IMR-90 (cell line): ENCODE measurements around the gene CRLF1. TPM values are rescaled to one million over a fixed set of nuclear protein-coding genes. Genes with fewer than 3 reads are reported as not detected.

Experiments
- ATAC-seq: fragments of 200-7000 bp; cut with Tn5 transposase; 2 replicates; pipeline ENCODE4 v1.9.1; 2020; ENCODE audit warnings: low read depth, mild to moderate bottlenecking, moderate library complexity
- BruUV-seq: library from RNA; stranded (reverse); fragments of 400-500 nt; replicated peaks from 2 replicates; lab custom pipeline; 2021; lab: Mats Ljungman, UMichigan
- CTCF ChIA-PET: fragments of 300-600 bp; formaldehyde crosslinking; extraction: SDS; loops from one replicate; lab custom pipeline; 2021; ENCODE audit warnings: antibody characterized with exemption; lab: Yijun Ruan, JAX
- POLR2A ChIA-PET: fragments of 300-600 bp; sonication (Branson Sonifier 250); formaldehyde crosslinking; loops from one replicate; lab custom pipeline; 2022; ENCODE audit warnings: antibody characterized with exemption; ENCODE audit not compliant: unreplicated experiment; lab: Charles Lee
- DNase-seq: peaks from one replicate; pipeline ENCODE4 v3.0.0; 2013
- H2AFZ ChIP-seq: replicated peaks from 2 replicates; pipeline ENCODE3; 2013; ENCODE audit warnings: low read length, mild to moderate bottlenecking; ENCODE audit not compliant: poor library complexity
- H2AK5ac ChIP-seq: 2 replicates; pipeline ENCODE4 v1.6.1; 2013; ENCODE audit warnings: low read depth, low read length, inconsistent platforms
- H2AK9ac ChIP-seq: replicated peaks from 2 replicates; pipeline ENCODE3; 2013; ENCODE audit warnings: mild to moderate bottlenecking, low read depth, low read length, moderate library complexity; ENCODE audit not compliant: poor library complexity
- H2BK120ac ChIP-seq: 2 replicates; pipeline ENCODE4 v1.6.1; 2013; ENCODE audit warnings: low read depth, low read length, inconsistent platforms
- H2BK15ac ChIP-seq: 3 replicates; pipeline ENCODE4 v1.6.1; 2013; ENCODE audit warnings: low read depth, low read length, inconsistent platforms
- H2BK20ac ChIP-seq: 2 replicates; pipeline ENCODE4 v1.6.1; 2013; ENCODE audit warnings: low read depth, mild to moderate bottlenecking, inconsistent platforms, low read length, moderate library complexity
- H2BK5ac ChIP-seq: 2 replicates; pipeline ENCODE4 v1.6.1; 2013; ENCODE audit warnings: mild to moderate bottlenecking, low read depth, low read length, inconsistent platforms; ENCODE audit not compliant: poor library complexity, severe bottlenecking
- H3K14ac ChIP-seq: replicated peaks from 2 replicates; pipeline ENCODE4 v1.6.1; 2013; ENCODE audit warnings: low read depth, low read length, inconsistent platforms
- H3K18ac ChIP-seq: 2 replicates; pipeline ENCODE4 v1.6.1; 2013; ENCODE audit warnings: low read depth, low read length, control low read depth
- H3K23ac ChIP-seq: 2 replicates; pipeline ENCODE4 v1.6.1; 2013; ENCODE audit warnings: low read depth, low read length, inconsistent platforms
- H3K27ac ChIP-seq: 2 replicates; pipeline ENCODE4 v1.5.1; 2013; ENCODE audit warnings: mild to moderate bottlenecking, control low read depth, low read length; ENCODE audit not compliant: insufficient read depth
- H3K27me3 ChIP-seq: 2 replicates; pipeline ENCODE4 v1.6.1; 2013; ENCODE audit warnings: low read length; ENCODE audit not compliant: control insufficient read depth, insufficient read depth
- H3K36me3 ChIP-seq: 2 replicates; pipeline ENCODE4 v1.6.1; 2013; ENCODE audit warnings: low read length, mixed read lengths; ENCODE audit not compliant: control insufficient read depth, insufficient read depth
- H3K4ac ChIP-seq: 2 replicates; pipeline ENCODE4 v1.6.1; 2013; ENCODE audit warnings: low read depth, low read length, inconsistent platforms
- H3K4me1 ChIP-seq: 2 replicates; pipeline ENCODE4 v1.6.1; 2013; ENCODE audit warnings: low read length, mixed read lengths; ENCODE audit not compliant: control insufficient read depth, insufficient read depth
- H3K4me2 ChIP-seq: 2 replicates; pipeline ENCODE4 v1.6.1; 2013; ENCODE audit warnings: low read depth, mild to moderate bottlenecking, control low read depth, low read length, moderate library complexity
- H3K4me3 ChIP-seq: 2 replicates; pipeline ENCODE4 v1.5.1; 2013; ENCODE audit warnings: low read depth, mild to moderate bottlenecking, control low read depth, low read length, moderate library complexity; ENCODE audit not compliant: insufficient read depth
- H3K56ac ChIP-seq: 2 replicates; pipeline ENCODE4 v1.6.1; 2013; ENCODE audit warnings: low read length, inconsistent platforms; ENCODE audit not compliant: insufficient read depth; ENCODE audit errors: extremely low read depth
- H3K79me1 ChIP-seq, 2 experiments: 2 replicates each; pipeline ENCODE4 v1.6.1; 2013; ENCODE audit warnings: low read length in 2 of 2, inconsistent platforms in 1 of 2, low read depth in 1 of 2
- H3K9ac ChIP-seq: 2 replicates; pipeline ENCODE4 v1.6.1; 2013; ENCODE audit warnings: low read depth, low read length, control low read depth
- H3K9me1 ChIP-seq: 2 replicates; pipeline ENCODE4 v1.6.1; 2013; ENCODE audit warnings: low read length, inconsistent platforms; ENCODE audit not compliant: insufficient read depth
- H3K9me3 ChIP-seq: 2 replicates; pipeline ENCODE4 v1.6.1; 2013; ENCODE audit warnings: low read length; ENCODE audit not compliant: control insufficient read depth, insufficient read depth
- H4K20me1 ChIP-seq: 2 replicates; pipeline ENCODE4 v1.6.1; 2013; ENCODE audit warnings: low read length, inconsistent platforms; ENCODE audit not compliant: insufficient read depth
- H4K5ac ChIP-seq: 2 replicates; pipeline ENCODE4 v1.6.1; 2013; ENCODE audit warnings: mild to moderate bottlenecking, low read depth, low read length, control low read depth
- H4K8ac ChIP-seq, 2 experiments: 2 replicates each; pipeline ENCODE4 v1.6.1; 2013; ENCODE audit warnings: low read depth in 2 of 2, low read length in 2 of 2, control low read depth in 1 of 2, inconsistent platforms in 1 of 2
- H4K91ac ChIP-seq: 2 replicates; pipeline ENCODE4 v1.6.1; 2013; ENCODE audit warnings: low read depth, low read length, inconsistent platforms; ENCODE audit not compliant: insufficient read depth
- BHLHE40 ChIP-seq: fragments of 150-350 bp; IDR thresholded peaks from 2 replicates; pipeline ENCODE4 v1.6.1; 2016; ENCODE audit warnings: mild to moderate bottlenecking, low read depth, low read length
- CEBPB ChIP-seq: IDR thresholded peaks from 2 replicates; pipeline ENCODE4 v1.6.1; 2012; ENCODE audit warnings: low read depth, low read length, improper control_type of control experiment
- CHD1 ChIP-seq: IDR thresholded peaks from 2 replicates; pipeline ENCODE4 v1.6.1; 2012; ENCODE audit warnings: low read depth, low read length, improper control_type of control experiment
- FOS ChIP-seq: fragments of 150-350 bp; IDR thresholded peaks from 2 replicates; pipeline ENCODE4 v1.6.1; 2016; ENCODE audit warnings: low read depth, low read length
- MAFK ChIP-seq: IDR thresholded peaks from 2 replicates; pipeline ENCODE4 v1.6.1; 2012; ENCODE audit warnings: low read depth, low read length, improper control_type of control experiment
- MXI1 ChIP-seq: IDR thresholded peaks from 2 replicates; pipeline ENCODE4 v1.6.1; 2012; ENCODE audit warnings: low read depth, mild to moderate bottlenecking, low read length, moderate library complexity, borderline replicate concordance
- NFE2L2 ChIP-seq: fragments of 150-350 bp; IDR thresholded peaks from 2 replicates; pipeline ENCODE4 v1.6.1; 2016; ENCODE audit warnings: low read depth, mild to moderate bottlenecking, low read length
- POLR2A ChIP-seq: IDR thresholded peaks from 2 replicates; pipeline ENCODE4 v1.6.1; 2012; ENCODE audit warnings: mild to moderate bottlenecking, low read depth, low read length
- RAD21 ChIP-seq: IDR thresholded peaks from 2 replicates; pipeline ENCODE4 v1.6.1; 2012; ENCODE audit warnings: low read length, improper control_type of control experiment
- RFX5 ChIP-seq: IDR thresholded peaks from 2 replicates; pipeline ENCODE4 v1.8.0; 2012; ENCODE audit warnings: low read depth, mild to moderate bottlenecking, low read length, moderate library complexity
- SMC3 ChIP-seq: fragments of 150-350 bp; IDR thresholded peaks from 2 replicates; pipeline ENCODE4 v1.6.1; 2016; ENCODE audit warnings: low read depth, mild to moderate bottlenecking, antibody characterized with exemption, low read length, moderate library complexity
- WGBS, 2 experiments: methylation state at CpG; one replicate each; pipeline versions ENCODE4 v1.1.5 to v1.1.7; 2013; ENCODE audit warnings: missing lambda C conversion rate in 2 of 2; ENCODE audit not compliant: insufficient read length in 1 of 2; ENCODE audit errors: extremely low coverage in 2 of 2; 5-methylcytosine and 5-hydroxymethylcytosine counted together
- dilution Hi-C: fragments of 300-500 bp; cut with HindIII; formaldehyde crosslinking; loops from one replicate; pipeline ENCODE4 v1.14.3; 2018; ENCODE audit warnings: low sequenced_read_pairs; ENCODE audit not compliant: unreplicated experiment
- in situ Hi-C: fragments of 300-500 bp; cut with MboI; formaldehyde crosslinking; loops from 3 replicates; pipeline ENCODE4 v1.14.3; 2019; ENCODE audit warnings: low sequenced_read_pairs, inconsistent platforms, mixed read lengths
- intact Hi-C: fragments of 100-400 bp; cut with micrococcal nuclease; formaldehyde crosslinking; loops from 2 replicates; pipeline ENCODE4 v1.10.0; 2022
- polyA plus RNA-seq, 3 experiments: library from polyadenylated mRNA; depleted of rRNA; stranded (reverse); fragments of >200 nt; gene quantifications; 2 replicates each; pipeline ENCODE4 v1.2.3, GENCODE V29; 2012; ENCODE audit warnings: low replicate concordance in 1 of 3
- total RNA-seq: library from RNA; depleted of rRNA; stranded (reverse); fragments of >200 nt; gene quantifications from 2 replicates; pipeline ENCODE4 v1.2.3, GENCODE V29; 2012
- TF ChIP-seq, protein P1 (sequence below): conservative IDR thresholded peaks from 2 replicates; pipeline ENCODE4 v1.5.1; 2012; ENCODE audit warnings: mild to moderate bottlenecking, low read depth, low read length, improper control_type of control experiment
- TF ChIP-seq, protein P2 (sequence below): fragments of 150-350 bp; IDR thresholded peaks from 2 replicates; pipeline ENCODE4 v1.6.1; 2017; ENCODE audit warnings: mild to moderate bottlenecking, antibody characterized with exemption, low read length, low read depth
- TF ChIP-seq, protein P3 (sequence below): fragments of 150-350 bp; IDR thresholded peaks from 2 replicates; pipeline ENCODE4 v1.6.1; 2016; ENCODE audit warnings: low read depth, mild to moderate bottlenecking, low read length, moderate library complexity, borderline replicate concordance

CRLF1 gene
- total and polyA plus RNA-seq, 2 of the 4 experiments (the other 2 are of a cell fraction): 0.18 to 3.1 TPM

DNA sequence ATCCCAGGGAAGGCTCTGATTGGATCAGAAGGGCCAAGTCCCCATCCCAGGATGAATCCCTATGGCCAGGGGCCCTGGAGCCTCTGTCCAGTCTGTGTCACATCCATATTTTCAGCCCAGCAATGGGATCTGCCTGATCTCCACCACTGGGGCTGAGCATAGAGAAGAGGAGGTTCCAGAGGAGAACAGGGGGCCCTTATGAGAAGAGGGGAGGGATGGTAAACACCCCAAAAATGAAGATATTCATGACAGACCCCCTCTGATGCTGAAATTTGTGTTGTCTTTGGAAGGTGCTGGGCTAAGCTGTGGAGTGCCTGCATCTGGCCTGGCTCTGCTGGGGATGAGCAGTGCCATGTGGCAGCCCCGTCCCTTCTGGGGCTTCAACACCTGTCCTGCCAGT, 44.7 kb upstream of the CRLF1 start:
- Histone ChIP-seq H3K9me3 (no peaks in the 10 kb centered on the region), H3K9me1 (peaks cover 30% of the 10 kb centered on the region), H2BK15ac (peak overlapping the region; percentile 34; the same call in 2 of the 3 replicates), H3K18ac (peak overlapping the region; percentile 45), H4K8ac (peak overlapping the region; percentile 59 to 83), H3K27ac (peak overlapping the region; percentile 71), H3K14ac (peak overlapping the region; percentile 67), H3K56ac (peak overlapping the region; percentile 73), H2BK20ac (peak overlapping the region; percentile 83), H4K5ac (peak overlapping the region; percentile 25), H3K4me1 (peaks cover 37% of the 10 kb centered on the region), H3K23ac (peak overlapping the region; percentile 84), H3K27me3 (no peaks in the 10 kb centered on the region), H4K20me1 (peaks cover 31% of the 10 kb centered on the region), H3K79me1 (peaks cover 22 to 64% of the 10 kb centered on the region in 2 experiments; a peak in 3 of 4 replicates), H3K4me3 (no peak overlapping the region), H3K9ac (peak overlapping the region; percentile 45; the same call in 1 of the 2 replicates), H3K4me2 (peak overlapping the region; percentile 58), H2AFZ (no peak overlapping the region), H2AK5ac (peak overlapping the region; percentile 95), H2BK5ac (peak overlapping the region; percentile 81), H4K91ac (peak overlapping the region; percentile 89), H3K36me3 (no peaks in the 10 kb centered on the region), H3K4ac (peak overlapping the region; percentile 90), H2AK9ac (peak overlapping the region; percentile 84), H2BK120ac (peak overlapping the region; percentile 85)
- POLR2A ChIA-PET: no interaction called here
- in situ Hi-C loops: no loop called here
- intact Hi-C loops: no loop called here
- ATAC-seq: no peak
- no TSS peak for BruUV-seq
- no CpG with 5 or more reads among the region's 1 CpG for WGBS, 2 experiments
- dilution Hi-C loops: no loop called here
- TF ChIP-seq NFE2L2: no peak
- no peak for TF ChIP-seq SMC3
- no peak for TF ChIP-seq MAFK
- no peak for TF ChIP-seq POLR2A
- no peak for TF ChIP-seq CEBPB
- no peak for TF ChIP-seq RFX5
- no peak for TF ChIP-seq FOS
- no peak for TF ChIP-seq BHLHE40
- TF ChIP-seq, protein P1, sequence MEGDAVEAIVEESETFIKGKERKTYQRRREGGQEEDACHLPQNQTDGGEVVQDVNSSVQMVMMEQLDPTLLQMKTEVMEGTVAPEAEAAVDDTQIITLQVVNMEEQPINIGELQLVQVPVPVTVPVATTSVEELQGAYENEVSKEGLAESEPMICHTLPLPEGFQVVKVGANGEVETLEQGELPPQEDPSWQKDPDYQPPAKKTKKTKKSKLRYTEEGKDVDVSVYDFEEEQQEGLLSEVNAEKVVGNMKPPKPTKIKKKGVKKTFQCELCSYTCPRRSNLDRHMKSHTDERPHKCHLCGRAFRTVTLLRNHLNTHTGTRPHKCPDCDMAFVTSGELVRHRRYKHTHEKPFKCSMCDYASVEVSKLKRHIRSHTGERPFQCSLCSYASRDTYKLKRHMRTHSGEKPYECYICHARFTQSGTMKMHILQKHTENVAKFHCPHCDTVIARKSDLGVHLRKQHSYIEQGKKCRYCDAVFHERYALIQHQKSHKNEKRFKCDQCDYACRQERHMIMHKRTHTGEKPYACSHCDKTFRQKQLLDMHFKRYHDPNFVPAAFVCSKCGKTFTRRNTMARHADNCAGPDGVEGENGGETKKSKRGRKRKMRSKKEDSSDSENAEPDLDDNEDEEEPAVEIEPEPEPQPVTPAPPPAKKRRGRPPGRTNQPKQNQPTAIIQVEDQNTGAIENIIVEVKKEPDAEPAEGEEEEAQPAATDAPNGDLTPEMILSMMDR: no peak
- TF ChIP-seq, protein P2, sequence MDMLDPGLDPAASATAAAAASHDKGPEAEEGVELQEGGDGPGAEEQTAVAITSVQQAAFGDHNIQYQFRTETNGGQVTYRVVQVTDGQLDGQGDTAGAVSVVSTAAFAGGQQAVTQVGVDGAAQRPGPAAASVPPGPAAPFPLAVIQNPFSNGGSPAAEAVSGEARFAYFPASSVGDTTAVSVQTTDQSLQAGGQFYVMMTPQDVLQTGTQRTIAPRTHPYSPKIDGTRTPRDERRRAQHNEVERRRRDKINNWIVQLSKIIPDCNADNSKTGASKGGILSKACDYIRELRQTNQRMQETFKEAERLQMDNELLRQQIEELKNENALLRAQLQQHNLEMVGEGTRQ: no peak
- TF ChIP-seq RAD21: no peak
- TF ChIP-seq MXI1: no peak
- TF ChIP-seq, protein P3, sequence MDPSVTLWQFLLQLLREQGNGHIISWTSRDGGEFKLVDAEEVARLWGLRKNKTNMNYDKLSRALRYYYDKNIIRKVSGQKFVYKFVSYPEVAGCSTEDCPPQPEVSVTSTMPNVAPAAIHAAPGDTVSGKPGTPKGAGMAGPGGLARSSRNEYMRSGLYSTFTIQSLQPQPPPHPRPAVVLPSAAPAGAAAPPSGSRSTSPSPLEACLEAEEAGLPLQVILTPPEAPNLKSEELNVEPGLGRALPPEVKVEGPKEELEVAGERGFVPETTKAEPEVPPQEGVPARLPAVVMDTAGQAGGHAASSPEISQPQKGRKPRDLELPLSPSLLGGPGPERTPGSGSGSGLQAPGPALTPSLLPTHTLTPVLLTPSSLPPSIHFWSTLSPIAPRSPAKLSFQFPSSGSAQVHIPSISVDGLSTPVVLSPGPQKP: no peak
- TF ChIP-seq CHD1: no peak
- CTCF ChIA-PET: no interaction called here
- no peak for DNase-seq
